Upper lobe of left lung (tissue), 6 donors: ENCODE results near the gene DOCK1. TPM values are rescaled to one million over a fixed set of nuclear protein-coding genes. Genes with fewer than 3 reads are reported as not detected.
"Not testable (repeated sequence)": the region's sequence is repeated elsewhere in the genome, so short reads cannot be mapped to it uniquely, and the experiment has no call there.

ENCODE experiments used
- ATAC-seq, 2 donors: fragments of 200-7000 bp; cut with Tn5 transposase; one replicate each; pipeline ENCODE4 v1.9.1; 2022; ENCODE audit warnings: mild to moderate bottlenecking in 2 of 2, moderate library complexity in 2 of 2; ENCODE audit not compliant: low FRiP score in 2 of 2
- DNase-seq, 2 donors: peaks; one replicate each; pipeline ENCODE4 v3.0.0-alpha.2; 2019 to 2020
- H3K27ac ChIP-seq, 4 donors: fragments of 200-600 bp; sonication (generic); one replicate each; pipeline ENCODE4 v1.5.1; 2016 to 2019
- H3K27me3 ChIP-seq, 4 donors: fragments of 200-600 bp; sonication (generic); one replicate each; pipeline ENCODE4 v1.5.1; 2017 to 2019
- H3K36me3 ChIP-seq, 4 donors: fragments of 200-600 bp; sonication (generic); one replicate each; pipeline ENCODE4 v1.5.1; 2016 to 2019
- H3K4me1 ChIP-seq, 4 donors: fragments of 200-600 bp; sonication (generic); one replicate each; pipeline ENCODE4 v1.5.1; 2018 to 2019
- H3K4me3 ChIP-seq, 4 donors: fragments of 200-600 bp; sonication (generic); one replicate each; pipeline ENCODE4 v1.5.1; 2017 to 2019; ENCODE audit warnings: mild to moderate bottlenecking in 2 of 4, moderate library complexity in 1 of 4
- H3K9me3 ChIP-seq, 4 donors: fragments of 200-600 bp; sonication (generic); one replicate each; pipeline ENCODE4 v1.5.1; 2018 to 2019
- EP300 ChIP-seq, 4 donors: sonication (generic); formaldehyde crosslinking; IDR thresholded peaks; one replicate each; pipeline ENCODE4 v1.5.1; 2017; ENCODE audit warnings: antibody characterized with exemption in 4 of 4, control low read depth in 2 of 4
- POLR2A ChIP-seq, 4 donors: fragments of 450-650 bp; IDR thresholded peaks; one replicate each; pipeline ENCODE4 v1.5.1; 2016 to 2017; ENCODE audit warnings: antibody characterized with exemption in 4 of 4, mild to moderate bottlenecking in 2 of 4
- POLR2AphosphoS5 ChIP-seq, 2 donors: sonication (generic); formaldehyde crosslinking; IDR thresholded peaks; one replicate each; pipeline ENCODE4 v1.5.1; 2017; ENCODE audit warnings: antibody characterized with exemption in 2 of 2
- WGBS, 2 donors: methylation state at CpG; one replicate each; pipeline ENCODE4 v1.1.5; 2017 to 2018; 5-methylcytosine and 5-hydroxymethylcytosine counted together
- total RNA-seq, 6 donors: library from RNA; depleted of rRNA in 4 of 6; stranded (reverse); fragments of >200 nt in 4 of 6; gene quantifications; one replicate each; pipeline versions ENCODE4 v1.1.0 to v1.2.1, GENCODE V29; 2016 to 2021
- TF ChIP-seq, protein P1 (sequence below), 6 experiments: fragments of 450-650 bp in 4 of 6; fragments of 200-600 bp in 2 of 6; sonication (generic) in 2 of 6; IDR thresholded peaks; one replicate each; pipeline ENCODE4 v1.5.1; 2016 to 2019; ENCODE audit warnings: antibody characterized with exemption in 6 of 6
- donor health status: DM: no; HTN: no; CAD: no; lungs with moderate emphysema.
- donor health status: DM: no; HTN: yes; CAD: no; lungs with severe emphysema.

The DOCK1 gene
- total RNA-seq, 6 donors from 2014 or later = 37.5 to 63.9 (median 45.8) TPM

DNA sequence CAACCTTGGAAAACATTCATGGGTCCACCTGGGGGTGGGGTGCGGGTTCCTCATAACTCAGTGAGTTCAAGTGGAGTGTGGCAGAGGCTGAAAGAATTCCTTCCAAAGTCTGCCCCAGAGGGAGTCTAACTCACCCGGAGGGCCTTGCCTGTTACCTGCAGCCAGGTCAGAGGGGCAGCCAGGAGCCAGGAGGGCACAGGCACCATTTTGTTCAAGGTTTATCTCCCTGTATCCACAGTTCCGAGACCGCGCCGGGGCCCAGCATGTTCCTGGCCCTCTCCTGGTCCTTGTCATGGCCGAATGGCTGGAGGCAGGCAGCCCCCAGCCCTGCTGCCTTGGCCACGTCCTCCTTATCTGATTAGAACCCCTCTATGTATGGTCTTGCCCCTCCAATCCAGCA, 11.4 kb upstream of the DOCK1 start:
- ATAC-seq = no peak
- Histone ChIP-seq H3K9me3 (peaks cover 0 to 8% (median 4%) of the 10 kb centered on the region in 4 donors), H3K36me3 (no peaks in the 10 kb centered on the region), H3K27ac (no peak overlapping the region), H3K4me3 (no peak overlapping the region), H3K27me3 (no peaks in the 10 kb centered on the region), H3K4me1 (no peaks in the 10 kb centered on the region)
- TF ChIP-seq, protein P1, sequence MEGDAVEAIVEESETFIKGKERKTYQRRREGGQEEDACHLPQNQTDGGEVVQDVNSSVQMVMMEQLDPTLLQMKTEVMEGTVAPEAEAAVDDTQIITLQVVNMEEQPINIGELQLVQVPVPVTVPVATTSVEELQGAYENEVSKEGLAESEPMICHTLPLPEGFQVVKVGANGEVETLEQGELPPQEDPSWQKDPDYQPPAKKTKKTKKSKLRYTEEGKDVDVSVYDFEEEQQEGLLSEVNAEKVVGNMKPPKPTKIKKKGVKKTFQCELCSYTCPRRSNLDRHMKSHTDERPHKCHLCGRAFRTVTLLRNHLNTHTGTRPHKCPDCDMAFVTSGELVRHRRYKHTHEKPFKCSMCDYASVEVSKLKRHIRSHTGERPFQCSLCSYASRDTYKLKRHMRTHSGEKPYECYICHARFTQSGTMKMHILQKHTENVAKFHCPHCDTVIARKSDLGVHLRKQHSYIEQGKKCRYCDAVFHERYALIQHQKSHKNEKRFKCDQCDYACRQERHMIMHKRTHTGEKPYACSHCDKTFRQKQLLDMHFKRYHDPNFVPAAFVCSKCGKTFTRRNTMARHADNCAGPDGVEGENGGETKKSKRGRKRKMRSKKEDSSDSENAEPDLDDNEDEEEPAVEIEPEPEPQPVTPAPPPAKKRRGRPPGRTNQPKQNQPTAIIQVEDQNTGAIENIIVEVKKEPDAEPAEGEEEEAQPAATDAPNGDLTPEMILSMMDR (IDR thresholded peaks at IDR 0.05) = no peak
- TF ChIP-seq EP300 (IDR thresholded peaks at IDR 0.05) = no peak
- no peak for DNase-seq
- 48 to 74% methylated on average over 2 to 8 of the region's 8 CpGs for WGBS, 2 donors

DNA sequence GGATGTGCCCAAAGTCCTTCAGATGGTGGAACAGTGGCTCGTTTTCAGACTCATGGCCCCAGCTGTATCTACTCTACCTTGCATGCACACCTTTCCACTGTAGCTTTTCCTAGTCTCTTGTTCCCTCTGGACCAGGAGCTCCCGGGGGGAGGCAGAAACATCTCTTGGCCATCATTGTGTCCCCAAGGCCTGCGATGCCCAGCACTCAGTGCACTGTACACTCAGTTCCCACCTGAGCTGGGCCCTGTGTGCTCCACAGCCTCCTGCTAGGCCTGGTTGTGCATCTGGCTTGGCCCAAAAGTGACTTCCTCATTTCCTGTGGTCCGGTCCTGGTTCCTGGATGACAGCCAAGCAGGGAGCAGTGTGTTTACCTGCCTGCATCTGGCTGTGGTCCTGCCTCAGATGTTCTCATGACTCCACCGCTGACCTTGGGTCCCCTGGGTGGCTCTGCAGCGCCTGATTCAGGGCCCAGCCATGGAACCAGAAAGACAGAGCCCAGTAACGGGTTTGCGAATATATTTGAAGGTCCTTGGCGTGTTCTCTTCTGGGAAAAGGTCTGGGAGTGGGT, 9.9 kb upstream of the DOCK1 start:
- Histone ChIP-seq H3K9me3 (peaks cover 0 to 11% (median 4%) of the 10 kb centered on the region in 4 donors), H3K4me3 (no peak overlapping the region), H3K27me3 (no peaks in the 10 kb centered on the region), H3K4me1 (no peaks in the 10 kb centered on the region), H3K27ac (no peak overlapping the region), H3K36me3 (no peaks in the 10 kb centered on the region)
- no peak for ATAC-seq
- WGBS, 2 donors = 78 to 86% methylated on average over 7 to 9 of the region's 9 CpGs
- TF ChIP-seq EP300 (IDR thresholded peaks at IDR 0.05) (no peak), POLR2AphosphoS5 (IDR thresholded peaks at IDR 0.05) (no peak), POLR2A (IDR thresholded peaks at IDR 0.05) (no peak)
- TF ChIP-seq, protein P1 (IDR thresholded peaks at IDR 0.05) = no peak
- DNase-seq = no peak

DNA sequence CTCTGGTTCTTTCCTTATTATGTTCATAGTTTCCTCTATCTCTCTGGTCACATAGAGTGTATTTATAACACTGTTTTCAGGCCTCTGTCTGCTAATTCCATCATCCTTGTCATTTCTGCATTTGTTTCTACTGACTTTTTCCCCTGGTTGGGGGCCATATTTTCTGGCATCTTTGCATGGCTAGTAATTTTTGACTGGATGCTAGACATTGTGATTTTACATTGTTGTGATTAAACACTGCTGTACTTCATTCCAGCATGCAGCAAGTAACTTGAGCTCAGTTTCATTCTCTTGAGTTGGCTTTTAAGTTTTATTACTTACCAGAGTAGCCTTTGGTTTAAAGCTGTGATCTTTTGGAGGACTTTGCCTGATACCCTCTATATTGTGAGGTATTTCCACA, 6.8 kb upstream of the DOCK1 start:
- H3K4me1 ChIP-seq = no peaks in the 10 kb centered on the region
- TF ChIP-seq POLR2AphosphoS5 (IDR thresholded peaks at IDR 0.05) (no peak), POLR2A (IDR thresholded peaks at IDR 0.05) (no peak), EP300 (IDR thresholded peaks at IDR 0.05) (no peak)
- TF ChIP-seq, protein P1 (IDR thresholded peaks at IDR 0.05) = no peak
- H3K9me3 ChIP-seq = peaks cover 0 to 11% (median 4%) of the 10 kb centered on the region in 4 donors
- no peak overlapping the region for H3K27ac ChIP-seq
- H3K36me3 ChIP-seq = no peaks in the 10 kb centered on the region
- no peak for DNase-seq
- no peaks in the 10 kb centered on the region for H3K27me3 ChIP-seq
- H3K4me3 ChIP-seq = no peak overlapping the region
- ATAC-seq = no peak

DNA sequence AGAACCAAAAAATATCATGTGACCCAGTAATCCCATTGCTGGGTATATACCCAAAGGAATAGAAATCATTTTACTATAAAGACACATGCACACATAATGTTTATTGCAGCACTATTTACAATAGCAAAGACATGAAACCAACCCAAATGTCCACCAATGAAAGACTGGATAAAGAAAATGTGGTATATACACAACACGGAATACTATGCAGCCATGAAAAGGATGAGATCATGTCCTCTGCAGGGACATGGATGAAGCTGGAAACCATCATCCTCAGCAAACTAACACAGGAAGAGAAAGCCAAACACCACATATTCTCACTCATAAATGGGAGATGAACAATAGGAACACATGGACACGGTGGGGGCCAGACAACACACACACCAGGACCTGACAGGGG, 5.7 kb upstream of the DOCK1 start:
- not testable (repeated sequence) for DNase-seq, H3K27me3 ChIP-seq, H3K4me1 ChIP-seq, H3K36me3 ChIP-seq, ATAC-seq, H3K4me3 ChIP-seq, H3K27ac ChIP-seq
- 76% methylated on average over 2 of the region's 2 CpGs for WGBS, 2 donors
- H3K9me3 ChIP-seq = peaks cover 0 to 11% (median 4%) of the 10 kb centered on the region in 4 donors

DNA sequence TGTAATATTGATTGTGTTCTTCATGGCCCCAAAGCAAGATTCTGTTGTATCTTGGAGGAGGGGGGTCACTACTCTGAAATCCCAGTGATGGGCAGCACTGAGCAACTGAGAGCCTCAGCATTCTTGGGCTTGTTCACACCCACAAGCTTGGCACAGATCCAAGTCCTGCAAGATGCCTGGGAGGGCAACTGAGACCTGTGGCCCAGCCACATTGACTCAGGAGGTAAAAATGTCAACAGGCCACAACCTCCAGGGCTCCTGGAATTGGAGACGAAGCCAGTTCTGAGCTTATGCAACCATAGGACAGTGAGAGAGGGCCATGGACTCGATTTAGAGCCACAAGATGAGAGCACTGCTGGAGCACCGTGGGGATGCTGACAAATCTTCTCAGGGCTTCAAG, 3.1 kb upstream of the DOCK1 start:
- Histone ChIP-seq H3K4me1 (peaks cover 8 to 27% (median 12%) of the 10 kb centered on the region in 4 donors), H3K27ac (no peak overlapping the region), H3K9me3 (peaks cover 0 to 11% (median 4%) of the 10 kb centered on the region in 4 donors), H3K27me3 (no peaks in the 10 kb centered on the region), H3K4me3 (no peak overlapping the region), H3K36me3 (no peaks in the 10 kb centered on the region)
- 89 to 90% methylated on average over 2 to 3 of the region's 3 CpGs for WGBS, 2 donors
- no peak for TF ChIP-seq POLR2AphosphoS5 (IDR thresholded peaks at IDR 0.05)
- TF ChIP-seq POLR2A (IDR thresholded peaks at IDR 0.05) = no peak
- TF ChIP-seq, protein P1 (IDR thresholded peaks at IDR 0.05) = no peak
- no peak for TF ChIP-seq EP300 (IDR thresholded peaks at IDR 0.05)
- DNase-seq (peak in 1 of 2 donors; percentile 34), ATAC-seq (no peak)
